Neural cell (in vitro differentiated cells): Measurements from ENCODE around the gene TCOF1. TPM values are rescaled to one million over a fixed set of nuclear protein-coding genes. Genes with fewer than 3 reads are reported as not detected.
A peak's percentile ranks its signal among the peaks of the same experiment; 100 is the strongest.

Source experiments
- H2AFZ ChIP-seq: fragments of 200-600, 300-800 bp; sonication (generic), shearing (Covaris generic); 2 replicates; pipeline ENCODE4 v1.6.0; 2014; ENCODE audit warnings: low read depth, mild to moderate bottlenecking, antibody characterized with exemption, low read length, moderate library complexity
- H3F3A ChIP-seq: fragments of 200-600 bp; shearing (Covaris generic); 2 replicates; pipeline ENCODE4 v1.6.1; 2016; ENCODE audit warnings: mild to moderate bottlenecking, moderate library complexity, mixed read lengths, antibody characterized with exemption, low read length; ENCODE audit not compliant: insufficient read depth, poor library complexity, severe bottlenecking
- H3K27ac ChIP-seq: fragments of 200-600, 300-800 bp; sonication (generic), shearing (Covaris generic); 2 replicates; pipeline ENCODE4 v1.5.1; 2014; ENCODE audit warnings: mild to moderate bottlenecking, low read length, moderate library complexity
- H3K27me3 ChIP-seq: fragments of 300-800, 200-600 bp; sonication (generic), shearing (Covaris generic); 2 replicates; pipeline ENCODE4 v1.6.0; 2014; ENCODE audit warnings: mild to moderate bottlenecking, low read depth, low read length, moderate library complexity; ENCODE audit not compliant: insufficient read depth
- H3K36me3 ChIP-seq: fragments of 300-800, 200-600 bp; sonication (generic), shearing (Covaris generic); 2 replicates; pipeline ENCODE4 v1.5.1; 2014; ENCODE audit warnings: mild to moderate bottlenecking, antibody characterized with exemption, low read length, moderate library complexity; ENCODE audit not compliant: insufficient read depth
- H3K4me2 ChIP-seq: fragments of 300-800, 200-600 bp; sonication (generic), shearing (Covaris generic); 2 replicates; pipeline ENCODE4 v1.6.0; 2014; ENCODE audit warnings: mild to moderate bottlenecking, low read length
- H3K4me3 ChIP-seq: fragments of 300-800, 200-600 bp; sonication (generic), shearing (Covaris generic); 2 replicates; pipeline ENCODE4 v1.5.1; 2014; ENCODE audit warnings: mild to moderate bottlenecking, low read length, moderate library complexity
- H3K79me2 ChIP-seq: fragments of 200-600 bp; shearing (Covaris generic); replicated peaks from 2 replicates; pipeline ENCODE4 v1.6.0; 2014; ENCODE audit warnings: mild to moderate bottlenecking, low read length, moderate library complexity; ENCODE audit not compliant: insufficient read depth
- H3K9ac ChIP-seq: fragments of 300-800, 200-600 bp; sonication (generic), shearing (Covaris generic); 2 replicates; pipeline ENCODE4 v1.6.1; 2016; ENCODE audit warnings: mild to moderate bottlenecking, low read length, mixed read lengths
- H3K9me2 ChIP-seq: fragments of 200-600 bp; shearing (Covaris generic); 2 replicates; pipeline ENCODE4 v1.6.1; 2016; ENCODE audit warnings: mild to moderate bottlenecking, low read length, mixed read lengths; ENCODE audit not compliant: insufficient read depth
- H3K9me3 ChIP-seq: fragments of 200-600, 300-800 bp; sonication (generic), shearing (Covaris generic); 2 replicates; pipeline ENCODE4 v1.6.1; 2016; ENCODE audit warnings: mild to moderate bottlenecking, mixed run types, low read length, moderate library complexity, mixed read lengths
- H4K20me1 ChIP-seq: fragments of 200-600 bp; shearing (Covaris generic); 2 replicates; pipeline ENCODE4 v1.6.1; 2016; ENCODE audit warnings: mild to moderate bottlenecking, mixed run types; ENCODE audit not compliant: insufficient read depth
- EP300 ChIP-seq: fragments of 450-650 bp; conservative IDR thresholded peaks from 2 replicates; pipeline ENCODE4 v1.6.1; 2014; ENCODE audit warnings: antibody characterized with exemption, mild to moderate bottlenecking, moderate library complexity; ENCODE audit not compliant: poor library complexity, severe bottlenecking
- EZH2 ChIP-seq: fragments of 200-600, 300-800 bp; shearing (Covaris generic), sonication (generic); IDR thresholded peaks from 2 replicates; pipeline ENCODE4 v1.6.1; 2014; ENCODE audit warnings: antibody characterized with exemption, low read length, borderline replicate concordance, mild to moderate bottlenecking; ENCODE audit not compliant: insufficient read depth, poor library complexity, severe bottlenecking
- MXI1 ChIP-seq: fragments of 450-650 bp; conservative IDR thresholded peaks from 2 replicates; pipeline ENCODE4 v1.6.1; 2014; ENCODE audit warnings: antibody characterized with exemption, mild to moderate bottlenecking; ENCODE audit not compliant: poor library complexity, severe bottlenecking
- POLR2AphosphoS5 ChIP-seq: IDR thresholded peaks from 2 replicates; pipeline ENCODE4 v1.6.1; 2012
- RAD21 ChIP-seq: fragments of 450-650 bp; conservative IDR thresholded peaks from 2 replicates; pipeline ENCODE4 v1.6.1; 2014; ENCODE audit warnings: antibody characterized with exemption, mild to moderate bottlenecking, moderate library complexity
- SMC3 ChIP-seq: fragments of 450-650 bp; conservative IDR thresholded peaks from 2 replicates; pipeline ENCODE4 v1.6.1; 2014; ENCODE audit warnings: antibody characterized with exemption, mild to moderate bottlenecking, moderate library complexity; ENCODE audit not compliant: poor library complexity
- TAF1 ChIP-seq: IDR thresholded peaks from 2 replicates; pipeline ENCODE4 v1.6.1; 2012; ENCODE audit warnings: low read depth
- polyA plus RNA-seq: library from polyadenylated mRNA; depleted of rRNA; stranded (reverse); fragments of >200 nt; gene quantifications from 2 replicates; pipeline ENCODE4 v1.2.3, GENCODE V29; 2014
- TF ChIP-seq, protein P1 (sequence below): IDR thresholded peaks from 2 replicates; pipeline ENCODE4 v1.6.1; 2012; ENCODE audit warnings: borderline replicate concordance
- TF ChIP-seq, protein P2 (sequence below): fragments of 450-650 bp; IDR thresholded peaks from 2 replicates; pipeline ENCODE4 v1.5.1; 2014; ENCODE audit warnings: antibody characterized with exemption, mild to moderate bottlenecking, moderate library complexity; ENCODE audit not compliant: poor library complexity, severe bottlenecking

TCOF1 gene
- polyA plus RNA-seq, 1 donor from 2014 or later, result 6.5 TPM

DNA sequence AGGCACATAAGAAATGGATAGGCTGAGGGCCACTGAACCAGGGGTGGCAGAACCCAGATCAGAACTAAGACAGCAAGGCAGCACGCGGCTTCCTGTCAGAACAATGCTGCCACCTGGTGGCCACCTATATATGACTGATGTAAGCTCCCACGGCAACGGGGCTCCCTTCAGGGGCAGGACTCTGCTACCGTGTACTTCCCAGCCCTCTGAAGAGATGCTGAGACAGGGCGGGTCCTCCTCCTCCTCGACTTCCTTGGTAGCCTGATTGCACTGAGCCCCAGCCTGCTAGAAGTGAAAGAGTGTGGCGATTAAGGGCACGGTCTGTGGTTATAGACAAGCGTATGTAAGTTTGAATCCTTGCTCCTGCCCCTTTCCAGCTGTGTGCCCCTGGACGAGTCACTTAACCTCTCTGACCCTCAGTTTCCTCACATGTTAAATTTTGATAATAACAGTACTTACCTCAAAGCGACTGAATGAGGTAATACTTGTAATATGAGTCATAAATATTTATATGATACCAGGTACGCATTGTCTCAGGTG is 78.7 kb downstream of the TCOF1 start:
- Histone ChIP-seq H2AFZ (no peak overlapping the region), H3K36me3 (no peaks in the 10 kb centered on the region), H3K79me2 (no peaks in the 10 kb centered on the region), H3K27me3 (no peaks in the 10 kb centered on the region), H4K20me1 (no peaks in the 10 kb centered on the region), H3K9me3 (no peaks in the 10 kb centered on the region), H3K9me2 (no peaks in the 10 kb centered on the region), H3K27ac (no peak overlapping the region), H3K9ac (no peak overlapping the region), H3K4me2 (no peak overlapping the region), H3K4me3 (no peak overlapping the region), H3F3A (no peaks in the 10 kb centered on the region)
- TF ChIP-seq EP300, result no peak
- peak; percentile 86 for TF ChIP-seq RAD21
- TF ChIP-seq TAF1, result no peak
- TF ChIP-seq SMC3, result peak; percentile 90
- peak; percentile 33 for TF ChIP-seq MXI1
- TF ChIP-seq, protein P1, sequence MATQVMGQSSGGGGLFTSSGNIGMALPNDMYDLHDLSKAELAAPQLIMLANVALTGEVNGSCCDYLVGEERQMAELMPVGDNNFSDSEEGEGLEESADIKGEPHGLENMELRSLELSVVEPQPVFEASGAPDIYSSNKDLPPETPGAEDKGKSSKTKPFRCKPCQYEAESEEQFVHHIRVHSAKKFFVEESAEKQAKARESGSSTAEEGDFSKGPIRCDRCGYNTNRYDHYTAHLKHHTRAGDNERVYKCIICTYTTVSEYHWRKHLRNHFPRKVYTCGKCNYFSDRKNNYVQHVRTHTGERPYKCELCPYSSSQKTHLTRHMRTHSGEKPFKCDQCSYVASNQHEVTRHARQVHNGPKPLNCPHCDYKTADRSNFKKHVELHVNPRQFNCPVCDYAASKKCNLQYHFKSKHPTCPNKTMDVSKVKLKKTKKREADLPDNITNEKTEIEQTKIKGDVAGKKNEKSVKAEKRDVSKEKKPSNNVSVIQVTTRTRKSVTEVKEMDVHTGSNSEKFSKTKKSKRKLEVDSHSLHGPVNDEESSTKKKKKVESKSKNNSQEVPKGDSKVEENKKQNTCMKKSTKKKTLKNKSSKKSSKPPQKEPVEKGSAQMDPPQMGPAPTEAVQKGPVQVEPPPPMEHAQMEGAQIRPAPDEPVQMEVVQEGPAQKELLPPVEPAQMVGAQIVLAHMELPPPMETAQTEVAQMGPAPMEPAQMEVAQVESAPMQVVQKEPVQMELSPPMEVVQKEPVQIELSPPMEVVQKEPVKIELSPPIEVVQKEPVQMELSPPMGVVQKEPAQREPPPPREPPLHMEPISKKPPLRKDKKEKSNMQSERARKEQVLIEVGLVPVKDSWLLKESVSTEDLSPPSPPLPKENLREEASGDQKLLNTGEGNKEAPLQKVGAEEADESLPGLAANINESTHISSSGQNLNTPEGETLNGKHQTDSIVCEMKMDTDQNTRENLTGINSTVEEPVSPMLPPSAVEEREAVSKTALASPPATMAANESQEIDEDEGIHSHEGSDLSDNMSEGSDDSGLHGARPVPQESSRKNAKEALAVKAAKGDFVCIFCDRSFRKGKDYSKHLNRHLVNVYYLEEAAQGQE, result no peak
- TF ChIP-seq, protein P2, sequence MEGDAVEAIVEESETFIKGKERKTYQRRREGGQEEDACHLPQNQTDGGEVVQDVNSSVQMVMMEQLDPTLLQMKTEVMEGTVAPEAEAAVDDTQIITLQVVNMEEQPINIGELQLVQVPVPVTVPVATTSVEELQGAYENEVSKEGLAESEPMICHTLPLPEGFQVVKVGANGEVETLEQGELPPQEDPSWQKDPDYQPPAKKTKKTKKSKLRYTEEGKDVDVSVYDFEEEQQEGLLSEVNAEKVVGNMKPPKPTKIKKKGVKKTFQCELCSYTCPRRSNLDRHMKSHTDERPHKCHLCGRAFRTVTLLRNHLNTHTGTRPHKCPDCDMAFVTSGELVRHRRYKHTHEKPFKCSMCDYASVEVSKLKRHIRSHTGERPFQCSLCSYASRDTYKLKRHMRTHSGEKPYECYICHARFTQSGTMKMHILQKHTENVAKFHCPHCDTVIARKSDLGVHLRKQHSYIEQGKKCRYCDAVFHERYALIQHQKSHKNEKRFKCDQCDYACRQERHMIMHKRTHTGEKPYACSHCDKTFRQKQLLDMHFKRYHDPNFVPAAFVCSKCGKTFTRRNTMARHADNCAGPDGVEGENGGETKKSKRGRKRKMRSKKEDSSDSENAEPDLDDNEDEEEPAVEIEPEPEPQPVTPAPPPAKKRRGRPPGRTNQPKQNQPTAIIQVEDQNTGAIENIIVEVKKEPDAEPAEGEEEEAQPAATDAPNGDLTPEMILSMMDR, result peak; percentile 95
- no peak for TF ChIP-seq POLR2AphosphoS5
- no peak for TF ChIP-seq EZH2

DNA sequence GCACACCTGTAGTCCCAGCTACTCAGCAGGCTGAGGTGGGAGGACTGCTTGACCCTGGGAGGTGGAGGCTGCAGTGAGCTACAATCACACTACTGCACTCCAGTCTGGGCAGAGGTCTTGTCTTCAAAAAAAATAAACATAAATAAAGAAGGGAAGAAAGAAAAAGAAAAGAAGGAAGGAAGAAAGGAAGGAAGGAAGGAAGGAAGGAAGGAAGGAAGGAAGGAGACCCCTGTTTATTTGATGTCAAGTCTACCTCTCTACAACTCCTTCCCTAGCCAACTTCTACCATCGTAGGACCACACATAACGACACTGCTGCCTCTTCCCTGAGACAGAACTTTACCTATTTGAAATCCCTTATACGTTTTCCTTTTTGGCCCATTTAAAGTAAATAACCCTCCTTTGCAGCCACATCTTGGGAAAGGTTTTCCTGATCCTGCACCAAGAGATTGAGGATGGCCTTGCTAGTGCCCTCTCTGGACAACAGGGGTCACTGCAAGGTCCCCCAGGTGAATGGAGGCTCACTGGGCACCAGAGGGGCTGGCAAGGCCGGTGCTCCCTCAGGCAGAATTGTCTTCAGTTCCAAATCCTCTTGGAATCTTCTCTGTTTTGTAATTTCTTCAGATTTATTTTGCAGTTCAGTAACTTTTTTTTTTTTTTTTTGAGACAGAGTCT is 81.5 kb downstream of the TCOF1 start:
- no peak overlapping the region for H3K4me3 ChIP-seq
- no peaks in the 10 kb centered on the region for H3K36me3 ChIP-seq
- H3K27ac ChIP-seq, result no peak overlapping the region

More for the DNA sequence above, 81.5 kb downstream of the TCOF1 start:
- no peak overlapping the region for H3K9ac ChIP-seq
- H2AFZ ChIP-seq, result no peak overlapping the region
- no peaks in the 10 kb centered on the region for H3K79me2 ChIP-seq
- H3F3A ChIP-seq, result no peaks in the 10 kb centered on the region
- H3K9me2 ChIP-seq, result no peaks in the 10 kb centered on the region
- no peak overlapping the region for H3K4me2 ChIP-seq
- H3K9me3 ChIP-seq, result no peaks in the 10 kb centered on the region
- TF ChIP-seq TAF1, result no peak
- TF ChIP-seq POLR2AphosphoS5, result no peak
- TF ChIP-seq, protein P1, result no peak
- TF ChIP-seq, protein P2, result no peak
- no peak for TF ChIP-seq EP300
- no peak for TF ChIP-seq SMC3
- no peak for TF ChIP-seq MXI1
- TF ChIP-seq EZH2, result no peak
- no peak for TF ChIP-seq RAD21
- H3K27me3 ChIP-seq, result no peaks in the 10 kb centered on the region
- H4K20me1 ChIP-seq, result no peaks in the 10 kb centered on the region
